MM.1S (cell line): Measurements from ENCODE around the gene CDC6.
"Not testable (repeated sequence)": the region's sequence is repeated elsewhere in the genome, so short reads cannot be mapped to it uniquely, and the experiment has no call there.

Source experiments
- DNase-seq: peaks from one replicate; pipeline ENCODE4 v3.0.0-alpha.2; 2015
- H2AFZ ChIP-seq: fragments of 300-600 bp; sonication (generic); 2 replicates; pipeline ENCODE4 v1.6.0; 2016; ENCODE audit warnings: antibody characterized with exemption, low read length
- H3F3A ChIP-seq: fragments of 300-600 bp; sonication (generic); 2 replicates; pipeline ENCODE4 v1.6.1; 2016; ENCODE audit warnings: mild to moderate bottlenecking, antibody characterized with exemption, low read length, moderate library complexity, mixed read lengths; ENCODE audit not compliant: insufficient read depth
- H3K27ac ChIP-seq: fragments of 300-600 bp; sonication (generic); 2 replicates; pipeline ENCODE4 v1.5.1; 2016; ENCODE audit warnings: mild to moderate bottlenecking, low read length
- H3K27me3 ChIP-seq: fragments of 300-600 bp; sonication (generic); replicated peaks from 2 replicates; pipeline ENCODE4 v1.6.0; 2016; ENCODE audit warnings: low read length; ENCODE audit not compliant: insufficient read depth
- H3K36me3 ChIP-seq: fragments of 300-600 bp; sonication (generic); replicated peaks from 2 replicates; pipeline ENCODE4 v1.6.1; 2016; ENCODE audit warnings: mild to moderate bottlenecking, low read length, mixed read lengths; ENCODE audit not compliant: insufficient read depth
- H3K4me1 ChIP-seq: fragments of 300-600 bp; sonication (generic); 2 replicates; pipeline ENCODE4 v1.6.1; 2016; ENCODE audit warnings: low read length, mixed read lengths
- H3K4me2 ChIP-seq: fragments of 300-600 bp; sonication (generic); 2 replicates; pipeline ENCODE4 v1.6.0; 2016; ENCODE audit warnings: low read depth, low read length
- H3K4me3 ChIP-seq: fragments of 300-600 bp; sonication (generic); 2 replicates; pipeline ENCODE4 v1.5.1; 2016; ENCODE audit warnings: low read length, mixed read lengths
- H3K79me2 ChIP-seq: fragments of 300-600 bp; sonication (generic); 2 replicates; pipeline ENCODE4 v1.6.1; 2016; ENCODE audit warnings: mixed run types, low read length, mixed read lengths
- H3K9ac ChIP-seq: fragments of 300-600 bp; sonication (generic); 2 replicates; pipeline ENCODE4 v1.6.1; 2016; ENCODE audit warnings: low read length, mixed read lengths
- H3K9me2 ChIP-seq: fragments of 300-600 bp; sonication (generic); replicated peaks from 2 replicates; pipeline ENCODE4 v1.6.1; 2016; ENCODE audit warnings: mild to moderate bottlenecking, low read length, mixed read lengths; ENCODE audit not compliant: insufficient read depth
- H3K9me3 ChIP-seq: fragments of 300-600 bp; sonication (generic); replicated peaks from 2 replicates; pipeline ENCODE4 v1.6.1; 2016; ENCODE audit warnings: mild to moderate bottlenecking, low read length, mixed read lengths; ENCODE audit not compliant: insufficient read depth
- H4K20me1 ChIP-seq: fragments of 300-600 bp; sonication (generic); 2 replicates; pipeline ENCODE4 v1.6.1; 2016; ENCODE audit warnings: mild to moderate bottlenecking, low read length, moderate library complexity, mixed read lengths; ENCODE audit not compliant: insufficient read depth
- EZH2 ChIP-seq: fragments of 300-600 bp; sonication (generic); optimal IDR thresholded peaks from 2 replicates; pipeline ENCODE3; 2017; ENCODE audit warnings: low read depth, mild to moderate bottlenecking, antibody characterized with exemption, low read length, mixed read lengths
- EZH2phosphoT487 ChIP-seq: fragments of 300-600 bp; sonication (generic); IDR thresholded peaks from 2 replicates; pipeline ENCODE4 v1.6.1; 2018; ENCODE audit warnings: antibody characterized with exemption, low read length
- TF ChIP-seq, protein P1 (sequence below): fragments of 300-600 bp; sonication (generic); IDR thresholded peaks from 2 replicates; pipeline ENCODE4 v1.5.1; 2016; ENCODE audit warnings: antibody characterized with exemption, low read length, mixed read lengths

CDC6 gene

DNA sequence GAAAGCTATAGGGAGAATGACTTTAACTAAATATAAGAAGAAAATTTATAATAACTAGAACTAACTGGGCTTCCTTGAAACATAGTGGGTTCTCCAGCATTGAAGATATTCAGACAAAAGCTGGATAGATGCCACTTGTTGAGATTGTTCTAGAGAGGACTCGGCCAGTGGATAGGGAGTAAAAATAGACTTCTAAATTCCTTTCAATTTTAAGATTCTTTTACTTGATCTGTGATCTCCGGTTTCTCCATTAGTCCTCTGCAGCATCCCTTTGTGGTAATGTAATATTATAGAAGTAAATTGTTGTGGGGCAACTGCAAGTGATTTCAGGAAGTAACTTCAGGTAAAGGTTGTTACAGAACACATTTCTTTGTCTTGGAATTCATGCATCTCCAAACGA is 11.0 kb downstream of the CDC6 start:
- peaks cover 6% of the 10 kb centered on the region for H3K4me1 ChIP-seq
- H3K9me3 ChIP-seq, result no peaks in the 10 kb centered on the region
- TF ChIP-seq EZH2 (no peak), EZH2phosphoT487 (no peak)
- TF ChIP-seq, protein P1, sequence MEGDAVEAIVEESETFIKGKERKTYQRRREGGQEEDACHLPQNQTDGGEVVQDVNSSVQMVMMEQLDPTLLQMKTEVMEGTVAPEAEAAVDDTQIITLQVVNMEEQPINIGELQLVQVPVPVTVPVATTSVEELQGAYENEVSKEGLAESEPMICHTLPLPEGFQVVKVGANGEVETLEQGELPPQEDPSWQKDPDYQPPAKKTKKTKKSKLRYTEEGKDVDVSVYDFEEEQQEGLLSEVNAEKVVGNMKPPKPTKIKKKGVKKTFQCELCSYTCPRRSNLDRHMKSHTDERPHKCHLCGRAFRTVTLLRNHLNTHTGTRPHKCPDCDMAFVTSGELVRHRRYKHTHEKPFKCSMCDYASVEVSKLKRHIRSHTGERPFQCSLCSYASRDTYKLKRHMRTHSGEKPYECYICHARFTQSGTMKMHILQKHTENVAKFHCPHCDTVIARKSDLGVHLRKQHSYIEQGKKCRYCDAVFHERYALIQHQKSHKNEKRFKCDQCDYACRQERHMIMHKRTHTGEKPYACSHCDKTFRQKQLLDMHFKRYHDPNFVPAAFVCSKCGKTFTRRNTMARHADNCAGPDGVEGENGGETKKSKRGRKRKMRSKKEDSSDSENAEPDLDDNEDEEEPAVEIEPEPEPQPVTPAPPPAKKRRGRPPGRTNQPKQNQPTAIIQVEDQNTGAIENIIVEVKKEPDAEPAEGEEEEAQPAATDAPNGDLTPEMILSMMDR, result no peak
- H3K4me2 ChIP-seq, result no peak overlapping the region
- peaks cover 65% of the 10 kb centered on the region for H3K79me2 ChIP-seq
- no peak overlapping the region for H3K9ac ChIP-seq
- H3K9me2 ChIP-seq, result no peaks in the 10 kb centered on the region
- H3K36me3 ChIP-seq, result peaks cover 29% of the 10 kb centered on the region
- no peak for DNase-seq
- no peak overlapping the region for H2AFZ ChIP-seq
- H3F3A ChIP-seq, result no peaks in the 10 kb centered on the region; the same call in 1 of the 2 replicates
- no peak overlapping the region for H3K27ac ChIP-seq
- H3K27me3 ChIP-seq, result no peaks in the 10 kb centered on the region
- no peak overlapping the region for H3K4me3 ChIP-seq
- H4K20me1 ChIP-seq, result peaks cover 11% of the 10 kb centered on the region; the same call in 1 of the 2 replicates

DNA sequence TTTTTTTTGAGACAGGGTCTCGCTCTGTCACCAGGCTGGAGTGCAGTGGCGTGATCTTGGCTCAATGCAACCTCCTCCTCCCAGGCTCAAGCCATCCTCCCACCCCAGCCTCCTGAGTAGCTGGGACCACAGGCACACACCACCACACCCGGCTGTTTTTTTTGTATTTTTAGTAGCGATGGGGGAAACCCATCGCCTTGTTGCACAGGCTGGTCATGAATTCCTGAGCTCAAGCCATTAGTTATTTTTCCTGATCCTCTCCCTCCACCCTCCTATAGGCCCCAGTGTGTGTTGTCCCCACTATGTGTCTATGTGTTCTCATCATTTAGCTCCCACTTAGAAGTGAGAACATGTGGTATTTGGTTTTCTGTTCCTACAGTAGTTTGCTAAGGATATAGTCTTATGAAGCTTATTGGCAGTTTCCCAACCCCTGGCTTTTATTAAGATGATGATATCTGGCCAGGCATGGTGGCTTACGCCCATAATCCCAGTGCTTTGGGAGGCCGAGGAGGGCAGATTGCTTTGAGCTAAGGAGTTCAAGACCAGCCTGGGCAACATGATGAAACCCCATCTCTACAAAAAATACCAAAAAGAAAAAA is 11.6 kb downstream of the CDC6 start:
- Histone ChIP-seq H3K36me3 (peaks cover 29% of the 10 kb centered on the region), H3K79me2 (peaks cover 65% of the 10 kb centered on the region), H4K20me1 (peaks cover 11% of the 10 kb centered on the region; the same call in 1 of the 2 replicates)
- not testable (repeated sequence) for H3K9me3 ChIP-seq, H3F3A ChIP-seq, H3K27ac ChIP-seq, H3K9ac ChIP-seq, H2AFZ ChIP-seq, H3K27me3 ChIP-seq, H3K9me2 ChIP-seq, H3K4me1 ChIP-seq, H3K4me3 ChIP-seq, DNase-seq, H3K4me2 ChIP-seq

DNA sequence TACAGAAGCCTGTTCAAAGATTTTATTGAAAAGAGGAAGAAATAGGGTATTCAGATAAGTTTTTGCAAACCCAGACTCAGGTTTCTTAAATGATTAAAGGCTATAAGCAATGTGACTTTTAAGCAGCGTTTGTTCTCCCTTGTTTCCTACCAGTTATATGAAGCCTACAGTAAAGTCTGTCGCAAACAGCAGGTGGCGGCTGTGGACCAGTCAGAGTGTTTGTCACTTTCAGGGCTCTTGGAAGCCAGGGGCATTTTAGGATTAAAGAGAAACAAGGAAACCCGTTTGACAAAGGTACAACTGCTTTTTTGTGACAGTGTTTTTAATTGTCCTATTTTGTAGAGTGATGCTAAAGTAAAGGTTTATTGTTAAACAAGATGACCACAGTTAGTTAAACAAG is 13.6 kb downstream of the CDC6 start:
- no peak overlapping the region for H2AFZ ChIP-seq
- H3K36me3 ChIP-seq, result peaks cover 17% of the 10 kb centered on the region; the same call in 1 of the 2 replicates
- no peak for DNase-seq
- H3K27ac ChIP-seq, result no peak overlapping the region
- no peak overlapping the region for H3K4me2 ChIP-seq
- peaks cover 7% of the 10 kb centered on the region for H3K4me1 ChIP-seq
- peaks cover 58% of the 10 kb centered on the region for H3K79me2 ChIP-seq
- H3F3A ChIP-seq, result 0 out of 2 replicates have a peak, but pooled peaks cover 1% of the 10 kb centered on the region
- TF ChIP-seq EZH2phosphoT487, result no peak
- TF ChIP-seq, protein P1, result peak; percentile 26
- no peaks in the 10 kb centered on the region for H3K9me3 ChIP-seq
- no peak overlapping the region for H3K4me3 ChIP-seq
- H3K9ac ChIP-seq, result no peak overlapping the region
- no peaks in the 10 kb centered on the region for H3K27me3 ChIP-seq
- no peaks in the 10 kb centered on the region for H3K9me2 ChIP-seq
- peaks cover 4% of the 10 kb centered on the region; the same call in 1 of the 2 replicates for H4K20me1 ChIP-seq

DNA sequence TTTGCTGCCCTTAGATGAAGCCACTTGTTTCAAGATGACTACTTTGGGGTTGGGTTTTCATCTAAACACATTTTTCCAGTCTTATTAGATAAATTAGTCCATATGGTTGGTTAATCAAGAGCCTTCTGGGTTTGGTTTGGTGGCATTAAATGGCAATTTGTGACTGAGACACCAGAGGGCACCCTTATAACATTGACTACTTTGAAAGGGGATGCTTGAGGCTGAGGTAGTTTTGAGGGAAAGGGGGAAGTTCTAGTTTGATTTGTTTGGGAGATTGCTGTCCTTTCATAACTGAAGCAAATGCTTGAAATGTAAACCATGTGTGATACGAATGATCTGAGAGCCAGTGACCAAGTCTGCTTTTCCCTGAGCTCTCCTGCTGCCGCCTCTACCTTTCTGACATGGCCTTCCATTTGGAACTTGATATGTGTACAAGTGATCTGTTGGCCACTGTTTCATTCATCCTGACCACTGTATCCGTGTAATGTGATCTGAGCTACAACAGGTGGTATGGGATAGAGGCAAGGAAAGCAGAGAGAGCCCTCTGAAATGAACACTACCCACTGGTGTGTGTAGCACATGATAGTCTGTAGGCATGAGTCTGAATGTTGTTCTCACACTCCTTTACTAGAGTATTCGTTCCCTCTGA is 15.5 kb downstream of the CDC6 start:
- Histone ChIP-seq H3K27ac (no peak overlapping the region), H3F3A (0 out of 2 replicates have a peak, but pooled peaks cover 6% of the 10 kb centered on the region), H3K27me3 (no peaks in the 10 kb centered on the region), H3K4me2 (no peak overlapping the region), H3K36me3 (peaks cover 17% of the 10 kb centered on the region; the same call in 1 of the 2 replicates), H3K9ac (no peak overlapping the region), H3K4me3 (no peak overlapping the region), H3K9me3 (no peaks in the 10 kb centered on the region), H3K4me1 (peaks cover 24% of the 10 kb centered on the region), H3K79me2 (peaks cover 51% of the 10 kb centered on the region), H3K9me2 (no peaks in the 10 kb centered on the region), H4K20me1 (no peaks in the 10 kb centered on the region), H2AFZ (no peak overlapping the region)
- TF ChIP-seq, protein P1, result peak; percentile 76
- TF ChIP-seq EZH2phosphoT487 (no peak), EZH2 (no peak)
- DNase-seq, result peak; percentile 44
